DMS 273 (cell line): ENCODE measurements around the gene DAB1.

ENCODE experiments used
- DNase-seq: peaks from one replicate; lab custom pipeline; 2025; ENCODE audit not compliant: unreplicated experiment; lab: John Stamatoyannopoulos, UW

DAB1 gene

DNA sequence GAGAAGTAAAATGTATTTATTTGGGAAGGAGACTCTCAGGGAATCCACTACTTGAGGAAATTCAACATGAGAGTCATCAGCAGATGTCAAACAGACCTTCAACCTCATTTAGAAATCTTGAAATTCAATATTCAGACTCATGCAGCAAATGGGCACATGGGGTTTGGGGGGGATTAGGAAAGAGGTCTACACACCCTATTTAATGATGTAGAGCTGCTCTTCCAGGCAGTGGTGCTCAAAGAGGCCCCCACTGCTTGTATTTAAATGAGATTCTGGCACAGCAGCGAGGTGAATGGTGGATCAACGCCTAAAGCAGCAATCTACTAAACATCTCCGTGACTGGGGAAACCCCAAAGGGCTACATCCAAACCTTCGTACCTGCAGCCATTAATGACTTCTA lies 244.9 kb downstream of the DAB1 start:
- no peak for DNase-seq

DNA sequence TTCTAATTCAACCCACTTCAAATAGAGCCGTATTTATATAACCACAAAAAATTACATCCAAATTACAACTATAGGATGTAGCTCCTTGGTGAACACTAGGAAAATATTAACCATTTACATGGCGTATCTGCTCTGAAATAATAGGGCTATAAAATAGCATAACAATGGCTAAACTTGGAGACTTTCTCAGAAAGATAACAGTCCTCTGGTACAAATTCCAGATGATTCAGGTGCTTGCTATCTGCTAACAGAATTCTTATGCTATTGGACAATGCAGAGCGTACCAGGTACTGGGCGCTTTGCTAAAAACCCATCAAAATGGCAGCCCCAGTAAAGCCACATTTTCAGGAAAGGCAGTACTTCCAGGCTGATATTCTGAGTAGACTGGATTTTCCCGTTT lies 248.4 kb downstream of the DAB1 start:
- DNase-seq, result no peak

DNA sequence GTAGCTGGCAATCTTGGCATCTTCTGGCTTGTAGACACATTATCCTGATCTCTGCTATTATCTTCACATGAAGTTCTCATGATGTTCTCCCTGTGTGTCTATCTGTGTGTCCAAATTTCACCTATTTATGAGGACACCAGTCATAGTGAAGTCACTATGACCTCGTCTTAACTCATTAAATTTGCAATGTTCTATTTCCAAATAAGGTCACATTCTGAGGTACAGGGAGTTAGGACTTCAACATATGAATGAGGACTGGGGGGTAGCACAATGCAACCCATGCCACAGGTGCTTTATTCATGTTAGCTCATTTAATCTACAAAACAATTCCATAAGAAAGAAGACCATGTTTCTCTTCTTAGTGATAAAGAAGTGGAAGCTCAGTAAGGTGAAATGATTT lies 251.8 kb downstream of the DAB1 start:
- no peak for DNase-seq

GRCh38 chr1:57167997-57168396 lies 255.9 kb downstream of the DAB1 start:
- DNase-seq, result no peak

- DNase-seq, result no peak
Measured at GRCh38 chr1:57165546-57165945, 258.3 kb downstream of the DAB1 start.

DNA sequence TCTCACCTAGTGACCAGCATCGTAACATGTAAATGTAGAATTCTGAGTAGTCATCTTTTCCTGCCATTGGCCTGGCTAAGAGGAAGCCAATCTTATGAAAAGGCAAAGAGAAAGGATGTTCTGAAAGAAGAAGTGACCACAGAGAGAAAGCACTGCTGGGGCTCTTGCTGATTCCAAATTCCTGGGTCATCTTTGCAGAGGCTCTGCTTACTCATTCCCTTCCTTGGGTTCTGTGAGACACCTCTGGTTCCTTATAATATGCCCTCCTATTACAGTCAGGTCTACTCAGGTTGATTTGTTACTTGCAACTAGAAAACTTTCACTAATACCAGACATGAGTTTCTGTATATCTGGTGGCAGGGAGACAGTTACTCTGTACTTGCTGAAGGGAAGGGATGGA lies 259.3 kb downstream of the DAB1 start:
- no peak for DNase-seq

GRCh38 chr1:57163789-57164188 lies 260.1 kb downstream of the DAB1 start:
- no peak for DNase-seq

DNA sequence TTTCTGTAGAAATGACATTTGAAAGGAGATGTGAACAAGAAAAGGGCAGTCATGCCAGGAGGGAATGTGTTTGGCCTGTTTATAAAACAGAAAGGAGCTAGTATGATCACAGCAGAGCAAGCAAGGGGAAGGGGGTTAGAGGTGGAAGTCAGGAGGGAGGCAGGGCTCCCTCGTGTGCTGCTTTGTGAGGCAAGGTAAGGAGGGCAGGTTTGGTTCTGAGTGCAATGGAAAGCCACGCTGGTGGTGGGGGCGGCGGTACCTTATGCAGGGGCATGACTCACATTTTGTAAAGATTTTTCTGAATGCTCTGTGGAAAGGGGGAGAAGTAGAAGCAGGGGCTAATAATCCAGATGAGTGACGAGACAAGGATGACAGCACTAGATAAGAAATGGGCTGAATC lies 260.5 kb downstream of the DAB1 start:
- DNase-seq, result no peak

GRCh38 chr1:57162607-57163261 lies 261.1 kb downstream of the DAB1 start:
- no peak for DNase-seq

DNA sequence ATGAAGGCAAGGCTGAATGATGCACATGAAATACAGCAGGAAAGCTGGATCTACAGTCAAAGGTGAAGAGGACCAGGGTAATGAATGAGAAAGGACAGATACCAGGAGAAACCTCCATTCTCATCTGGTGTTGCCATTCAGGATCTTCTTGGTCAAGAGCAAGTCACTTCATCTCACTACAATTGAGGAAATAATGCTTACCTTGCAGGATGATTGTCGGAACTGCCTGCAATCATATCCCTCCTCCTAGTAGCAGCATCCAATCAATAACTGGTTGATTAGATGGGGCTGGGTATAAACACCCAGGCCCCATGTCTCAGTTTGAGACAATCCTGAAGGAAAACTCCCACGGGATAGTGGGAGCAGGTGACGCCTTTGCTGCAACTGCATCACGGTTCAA lies 263.3 kb downstream of the DAB1 start:
- no peak for DNase-seq

DNA sequence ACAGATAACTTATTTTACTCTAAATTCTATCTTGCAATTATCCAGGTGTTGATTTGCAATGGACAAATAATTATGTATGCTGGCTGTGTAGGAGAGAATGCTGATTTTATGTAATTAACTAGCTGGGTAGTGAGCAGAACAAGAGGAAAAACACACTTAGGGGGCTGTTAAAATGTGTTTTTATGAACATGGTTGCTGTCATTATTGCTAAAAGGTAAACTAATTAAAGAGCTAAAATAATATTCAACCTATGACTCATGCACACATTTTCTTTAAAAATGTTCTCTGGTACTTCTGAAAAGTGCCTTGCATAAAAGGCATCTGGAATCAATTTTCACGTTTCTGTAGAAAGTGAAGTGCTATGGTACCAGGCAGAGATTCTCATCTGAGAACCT lies 265.3 kb downstream of the DAB1 start:
- no peak for DNase-seq

GRCh38 chr1:57157818-57158603 lies 265.8 kb downstream of the DAB1 start:
- DNase-seq, result no peak

DNA sequence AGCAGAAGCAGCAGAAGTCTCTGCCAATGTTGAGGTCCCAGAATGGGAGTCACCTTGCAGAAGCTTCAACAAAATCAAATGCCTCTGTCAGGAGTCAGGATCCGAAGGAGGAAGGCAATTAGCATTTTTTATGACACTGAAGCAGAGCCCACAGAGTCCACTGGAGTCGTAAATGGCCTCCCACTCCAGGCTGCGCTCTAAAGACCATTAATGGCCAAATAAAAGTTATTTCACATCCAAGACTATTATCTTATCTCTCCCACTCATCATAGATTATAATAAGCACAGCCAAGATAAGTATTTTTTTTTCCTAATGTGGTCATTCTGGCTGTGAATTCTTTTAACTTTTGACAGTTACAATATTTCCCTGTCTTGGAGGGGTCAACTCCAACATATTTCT lies 267.0 kb downstream of the DAB1 start:
- DNase-seq, result no peak

DNA sequence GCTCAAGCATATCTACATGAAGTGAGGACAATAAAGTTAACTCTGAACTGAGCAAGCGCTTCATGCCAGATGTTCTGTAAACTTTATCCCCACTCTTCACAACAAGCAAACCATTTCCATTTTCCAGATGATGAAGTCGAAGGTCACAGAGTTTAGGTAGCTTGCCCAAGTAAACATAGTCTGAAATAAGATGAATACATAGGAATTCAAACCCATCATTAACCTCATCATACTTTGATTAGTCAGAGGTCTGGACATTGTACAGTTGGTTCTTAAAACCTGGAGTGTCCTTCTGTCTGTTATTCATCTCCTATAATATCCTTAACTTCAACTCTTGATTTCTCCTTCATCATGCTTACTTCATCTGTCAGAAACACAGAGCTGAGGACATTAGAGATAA lies 277.8 kb downstream of the DAB1 start:
- DNase-seq, result no peak

DNA sequence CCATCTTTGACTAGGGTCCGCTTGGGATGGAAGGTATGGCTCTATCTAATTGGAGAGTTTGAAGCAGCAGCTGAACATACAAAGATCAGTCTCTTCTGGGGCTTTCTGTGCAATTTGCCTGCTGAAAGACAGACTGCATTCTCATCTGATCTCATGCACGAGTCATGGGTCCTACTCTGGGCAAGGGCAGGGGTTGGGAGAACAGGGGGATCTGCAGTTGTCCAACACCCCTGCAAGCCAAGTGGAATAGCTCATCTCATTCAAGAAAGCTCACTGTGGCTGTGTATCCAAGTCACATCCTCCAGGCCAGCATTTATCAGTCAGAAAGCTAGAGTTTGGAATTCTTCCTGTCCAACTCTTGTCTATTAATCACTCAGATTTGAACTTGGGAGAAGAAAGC lies 280.9 kb downstream of the DAB1 start:
- no peak for DNase-seq

GRCh38 chr1:57142169-57142568 lies 281.7 kb downstream of the DAB1 start:
- peak; percentile 7 for DNase-seq

DNA sequence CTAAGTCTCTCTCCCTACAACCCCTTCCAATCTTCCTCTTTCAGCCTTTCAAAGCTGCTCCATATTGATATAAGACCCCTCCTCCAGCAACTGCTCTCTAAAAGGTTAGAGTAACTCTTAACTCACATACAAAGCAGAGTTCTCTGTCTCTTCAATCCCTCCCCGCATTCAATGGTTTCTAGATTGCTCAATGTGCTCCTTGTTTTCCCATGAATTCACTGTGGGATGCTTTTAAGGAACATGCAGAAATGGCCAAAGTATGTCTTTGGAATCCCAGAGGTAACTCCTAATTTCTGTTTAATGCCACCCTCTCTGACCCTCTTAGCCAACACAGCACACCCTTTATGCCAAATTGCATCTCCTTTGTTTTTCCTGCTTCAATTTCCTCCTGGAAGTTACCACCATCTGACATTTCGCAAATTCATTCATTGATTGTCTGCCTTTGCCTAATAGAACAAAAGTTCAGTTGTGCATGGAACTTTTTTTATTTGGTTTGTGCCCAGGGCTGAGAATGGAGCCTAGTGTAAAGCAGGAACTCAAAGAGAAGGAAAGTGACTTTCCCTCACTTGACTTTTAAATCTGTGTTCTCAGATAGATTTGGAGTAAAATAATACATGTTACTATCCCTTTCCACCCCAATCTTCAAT lies 285.3 kb downstream of the DAB1 start:
- no peak for DNase-seq

DNA sequence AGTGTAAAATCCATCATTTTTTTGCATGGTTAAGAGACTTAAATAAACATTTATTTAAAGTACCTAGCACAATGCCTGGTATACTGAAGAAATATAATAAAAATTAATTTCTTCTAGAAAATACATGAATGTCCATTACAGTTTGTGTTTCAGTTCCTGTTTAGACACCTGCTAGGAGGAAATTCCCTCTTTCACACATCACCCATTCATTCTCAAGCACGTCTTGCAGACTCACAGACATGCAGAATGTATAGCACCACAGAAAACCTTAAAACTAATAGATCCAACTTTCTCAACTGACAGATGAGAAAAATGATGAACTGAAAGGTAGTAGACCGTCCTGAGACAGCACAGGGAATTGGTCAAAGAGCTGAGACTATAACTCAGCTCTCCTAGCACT lies 285.9 kb downstream of the DAB1 start:
- no peak for DNase-seq

DNA sequence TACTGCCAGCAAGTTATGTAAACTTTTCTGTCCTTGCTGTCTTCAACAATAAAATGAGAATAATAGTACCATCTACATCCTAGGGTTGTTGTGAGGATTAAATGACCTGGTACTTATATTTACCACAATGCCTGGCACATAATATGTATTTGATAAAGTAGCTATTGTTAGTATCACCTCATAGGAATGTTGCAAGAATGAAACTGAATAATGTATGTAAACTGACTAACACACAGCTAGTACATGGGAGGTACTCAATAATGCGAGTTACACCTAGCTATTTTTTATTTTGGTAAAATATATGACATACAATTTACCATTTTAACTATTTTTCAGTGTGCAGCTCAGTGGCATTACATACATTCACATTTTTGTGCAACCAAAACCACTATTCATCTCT lies 289.1 kb downstream of the DAB1 start:
- no peak for DNase-seq

DNA sequence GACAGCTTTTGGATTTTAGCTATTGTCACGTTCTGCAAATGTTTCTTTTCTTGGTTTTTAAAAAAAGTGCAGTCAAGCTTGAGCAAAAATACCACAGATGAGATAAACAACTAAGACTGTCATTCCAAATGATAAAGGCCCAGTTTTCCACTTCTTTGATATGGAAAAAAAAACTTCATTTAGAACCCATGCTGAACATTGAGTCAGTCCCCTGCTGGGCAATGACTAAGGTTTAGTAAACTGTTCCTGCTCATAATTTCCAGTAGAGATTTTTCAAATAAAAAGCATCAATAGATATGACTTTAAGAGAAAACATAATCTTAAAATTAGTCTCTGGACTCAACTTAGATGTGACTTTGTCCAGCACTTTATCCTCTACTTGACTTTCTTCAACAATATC lies 290.2 kb downstream of the DAB1 start:
- DNase-seq, result no peak

GRCh38 chr1:57132993-57133622 lies 290.8 kb downstream of the DAB1 start:
- no peak for DNase-seq
